Stimulated activated CD4-positive, alpha-beta T cell treated with anti-CD3 and anti-CD28 coated beads, Interleukin-12 subunit alpha, Interleukin-12 subunit beta, amount 100 ng/mL, for 4 hours (primary cell): ENCODE data around the gene MGAT3.

Source experiments
- DNase-seq: peaks from one replicate; pipeline ENCODE4 v3.0.0-alpha.2; 2020

The MGAT3 gene

GRCh38 chr22:39429186-39429585 lies 27.6 kb upstream of the MGAT3 start:
- DNase-seq: no peak

GRCh38 chr22:39429916-39430575 lies 26.8 kb upstream of the MGAT3 start:
- no peak for DNase-seq

- no peak for DNase-seq
These were observed 26.1 kb upstream of the MGAT3 start for GRCh38 chr22:39430576-39431150.

GRCh38 chr22:39431216-39431801 lies 25.5 kb upstream of the MGAT3 start:
- no peak for DNase-seq

GRCh38 chr22:39431821-39432251 lies 25.0 kb upstream of the MGAT3 start:
- no peak for DNase-seq

- no peak for DNase-seq
These were observed 24.4 kb upstream of the MGAT3 start for GRCh38 chr22:39432361-39432811.

- DNase-seq: no peak
These were observed 23.2 kb upstream of the MGAT3 start for GRCh38 chr22:39433476-39434242.

GRCh38 chr22:39434243-39434653 lies 22.6 kb upstream of the MGAT3 start:
- no peak for DNase-seq

- no peak for DNase-seq
These were observed 22.1 kb upstream of the MGAT3 start for GRCh38 chr22:39434721-39435120.

GRCh38 chr22:39435616-39436015 lies 21.2 kb upstream of the MGAT3 start:
- no peak for DNase-seq

- DNase-seq: no peak
These were observed 18.8 kb upstream of the MGAT3 start for GRCh38 chr22:39437791-39438704.

GRCh38 chr22:39439170-39439569 lies 17.6 kb upstream of the MGAT3 start:
- DNase-seq: no peak

GRCh38 chr22:39443398-39443797 lies 13.4 kb upstream of the MGAT3 start:
- DNase-seq: no peak

- DNase-seq: no peak
These were observed 12.5 kb upstream of the MGAT3 start for GRCh38 chr22:39444247-39444800.

- no peak for DNase-seq
These were observed 11.8 kb upstream of the MGAT3 start for GRCh38 chr22:39444937-39445465.

GRCh38 chr22:39445678-39446077 lies 11.1 kb upstream of the MGAT3 start:
- DNase-seq: no peak

GRCh38 chr22:39446239-39446721 lies 10.5 kb upstream of the MGAT3 start:
- DNase-seq: no peak

GRCh38 chr22:39448205-39449054 lies 8.4 kb upstream of the MGAT3 start:
- no peak for DNase-seq

GRCh38 chr22:39449708-39450107 lies 7.1 kb upstream of the MGAT3 start:
- DNase-seq: no peak

- DNase-seq: no peak
These were observed 6.4 kb upstream of the MGAT3 start for GRCh38 chr22:39450258-39450955.
